Naive thymus-derived CD8-positive, alpha-beta T cell (primary cell): ENCODE results near the gene CCND1. TPM values are rescaled to one million over a fixed set of nuclear protein-coding genes. Genes with fewer than 3 reads are reported as not detected.

Source experiments
- ATAC-seq, 2 donors: fragments of 150-1000 bp; cut with Tn5 transposase in 1 of 2; sonication (Bioruptor Pico), chemical (Tn5 transposase) in 1 of 2; 1 replicate in 1 of 2; 2 replicates in 1 of 2; pipeline ENCODE4 v1.10.0; 2021; ENCODE audit warnings: mild to moderate bottlenecking in 2 of 2, moderate library complexity in 2 of 2
- POLR2A ChIA-PET: fragments of 350-600 bp; sonication (Branson Sonifier 250); formaldehyde crosslinking; loops from one replicate; lab custom pipeline; 2021; ENCODE audit warnings: antibody characterized with exemption; lab: Charles Lee
- DNase-seq, 10 donors: peaks; one replicate each; pipeline versions ENCODE4 v3.0.0 to v3.0.0-alpha.2; 2020 to 2022
- H3K27ac Mint-ChIP-seq, 10 donors: one replicate each; pipeline ENCODE4 v1.8.0; 2020 to 2022; ENCODE audit warnings: mild to moderate bottlenecking in 10 of 10, mixed read lengths in 10 of 10, moderate library complexity in 4 of 10, inconsistent platforms in 1 of 10
- H3K27me3 Mint-ChIP-seq, 5 donors: one replicate each; pipeline ENCODE4 v1.8.0; 2021 to 2022; ENCODE audit warnings: mixed read lengths in 5 of 5
- H3K36me3 Mint-ChIP-seq, 3 donors: one replicate each; pipeline ENCODE4 v1.8.0; 2020 to 2022; ENCODE audit warnings: mixed read lengths in 3 of 3, mild to moderate bottlenecking in 2 of 3, inconsistent platforms in 1 of 3
- H3K4me1 Mint-ChIP-seq, 4 donors: one replicate each; pipeline ENCODE4 v1.8.0; 2021 to 2022; ENCODE audit warnings: mixed read lengths in 4 of 4
- H3K4me3 Mint-ChIP-seq, 10 donors: one replicate each; pipeline ENCODE4 v1.8.0; 2020 to 2022; ENCODE audit warnings: mild to moderate bottlenecking in 10 of 10, mixed read lengths in 10 of 10, moderate library complexity in 6 of 10, inconsistent platforms in 1 of 10
- H3K9me3 Mint-ChIP-seq, 9 donors: one replicate each; pipeline ENCODE4 v1.8.0; 2020 to 2022; ENCODE audit warnings: mixed read lengths in 9 of 9, mild to moderate bottlenecking in 3 of 9, inconsistent platforms in 1 of 9, moderate library complexity in 1 of 9
- polyA plus RNA-seq, 3 donors: library from polyadenylated mRNA; unstranded; fragments of 300-500 nt; fragmentation: Illumina TruSeq; gene quantifications; one replicate each; pipeline ENCODE4 v1.2.3, GENCODE V29; 2021
- total RNA-seq, 8 experiments: library from RNA in 2 of 8; stranded (reverse) in 2 of 8; gene quantifications; one replicate each; pipeline ENCODE4 v1.2.3 and lab custom pipeline; 2021 to 2026

The CCND1 gene
- total and polyA plus RNA-seq, 5 experiments from 2014 or later: 0.03 to 0.74 (median 0.08) TPM

DNA sequence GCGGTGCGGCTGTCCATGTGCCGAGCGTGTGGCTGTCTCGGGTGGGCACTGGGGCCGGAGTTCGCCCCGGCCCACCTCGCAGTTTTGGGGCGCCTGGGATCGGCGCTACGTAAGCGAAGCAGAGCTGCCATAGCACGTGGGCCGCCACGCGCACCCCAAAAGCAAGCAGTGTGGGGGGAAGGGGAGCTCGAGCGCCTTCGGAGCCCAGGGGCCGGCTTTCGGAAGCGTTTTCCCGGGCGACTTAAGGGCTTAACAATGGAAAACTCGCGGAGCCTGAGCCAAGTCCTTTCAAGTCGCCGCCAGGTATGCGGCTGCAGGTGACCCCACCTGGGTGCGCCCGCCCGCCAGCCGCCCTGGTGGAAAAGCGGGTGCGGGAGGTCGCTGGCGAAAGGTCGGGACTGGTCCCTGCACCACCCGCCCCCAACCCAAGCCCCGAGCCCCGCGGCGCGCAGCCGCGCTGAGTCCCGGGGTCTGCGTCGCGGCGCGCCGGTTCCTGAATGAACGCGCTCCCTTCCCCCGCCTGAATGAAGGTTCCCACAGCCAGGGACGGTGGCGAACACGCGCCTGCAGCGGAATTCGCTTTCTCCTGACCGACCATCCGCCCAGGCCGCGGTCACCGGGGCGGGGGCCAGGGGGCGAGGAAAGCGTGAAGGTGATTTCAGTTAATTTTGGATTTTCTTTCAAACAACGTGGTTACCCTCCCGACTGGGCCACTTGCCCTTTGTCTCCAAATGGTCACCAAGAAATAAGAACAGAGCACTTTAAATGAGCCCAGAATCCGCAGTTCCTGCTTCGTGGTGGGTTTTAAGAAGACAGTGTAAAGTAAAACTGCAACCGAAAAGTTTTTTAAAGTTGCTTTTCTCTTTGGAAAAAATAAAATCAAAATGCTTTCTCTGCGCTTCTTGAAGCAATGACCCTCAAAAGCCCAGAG lies 2.8 kb upstream of the CCND1 start:
- Mint-ChIP-seq H3K4me3 (peak overlapping the region in 9 of 10 donors; percentile 22 to 82 (median 53)), H3K36me3 (no peaks in the 10 kb centered on the region), H3K27me3 (peaks cover 13 to 70% (median 41%) of the 10 kb centered on the region in 5 donors), H3K9me3 (peaks cover 0 to 2% (median 0%) of the 10 kb centered on the region in 9 donors), H3K4me1 (peaks cover 8 to 36% (median 31%) of the 10 kb centered on the region in 4 donors), H3K27ac (no peak overlapping the region)
- ATAC-seq (no peak), DNase-seq (no peak)
- POLR2A ChIA-PET: interaction anchor here (0.6 to 0.7 kb wide), 2 partner anchors 58 to 1556 kb away, joined by 3 to 4 read pairs; no protein-coding TSS in a partner anchor

DNA sequence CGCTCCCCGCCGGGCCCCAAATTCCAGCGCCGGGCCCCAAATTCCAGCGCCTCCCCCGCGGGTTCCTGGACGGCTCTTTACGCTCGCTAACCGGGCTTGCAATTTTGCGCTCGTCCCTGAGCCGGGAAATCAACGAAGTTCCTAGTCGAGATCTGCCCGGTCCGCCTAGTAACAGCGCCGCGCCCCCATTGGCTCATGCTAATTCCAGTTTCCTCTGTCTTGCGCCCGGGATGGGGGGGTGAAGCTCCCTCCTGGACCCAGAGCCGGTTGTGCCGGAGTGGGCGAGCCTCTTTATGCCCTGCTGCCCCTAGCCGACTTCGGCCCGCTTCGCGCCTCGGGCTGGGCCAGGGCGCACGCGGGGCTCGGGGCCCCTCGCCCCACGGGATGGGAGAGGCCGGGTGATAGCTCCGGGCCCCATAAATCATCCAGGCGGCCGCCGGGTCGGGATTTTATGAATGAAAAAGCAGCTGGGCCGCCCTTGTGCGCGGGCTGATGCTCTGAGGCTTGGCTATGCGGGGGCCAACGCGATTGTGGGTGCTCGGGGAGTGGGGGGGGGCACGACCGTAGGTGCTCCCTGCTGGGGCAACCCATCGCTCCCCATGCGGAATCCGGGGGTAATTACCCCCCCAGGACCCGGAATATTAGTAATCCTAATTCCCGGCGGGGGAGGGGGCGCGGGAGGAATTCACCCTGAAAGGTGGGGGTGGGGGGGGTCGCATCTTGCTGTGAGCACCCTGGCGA lies 1.8 kb upstream of the CCND1 start:
- Mint-ChIP-seq H3K4me3 (peak overlapping the region in 7 of 10 donors; percentile 27 to 82 (median 50)), H3K27ac (no peak overlapping the region), H3K9me3 (peaks cover 0 to 2% (median 0%) of the 10 kb centered on the region in 9 donors), H3K36me3 (no peaks in the 10 kb centered on the region), H3K27me3 (peaks cover 11 to 64% (median 36%) of the 10 kb centered on the region in 5 donors), H3K4me1 (peaks cover 8 to 36% (median 33%) of the 10 kb centered on the region in 4 donors)
- POLR2A ChIA-PET: interaction anchor here (0.6 to 0.7 kb wide), 2 partner anchors 57 to 1555 kb away, joined by 3 to 4 read pairs; no protein-coding TSS in a partner anchor
- ATAC-seq: no peak
- DNase-seq: no peak

DNA sequence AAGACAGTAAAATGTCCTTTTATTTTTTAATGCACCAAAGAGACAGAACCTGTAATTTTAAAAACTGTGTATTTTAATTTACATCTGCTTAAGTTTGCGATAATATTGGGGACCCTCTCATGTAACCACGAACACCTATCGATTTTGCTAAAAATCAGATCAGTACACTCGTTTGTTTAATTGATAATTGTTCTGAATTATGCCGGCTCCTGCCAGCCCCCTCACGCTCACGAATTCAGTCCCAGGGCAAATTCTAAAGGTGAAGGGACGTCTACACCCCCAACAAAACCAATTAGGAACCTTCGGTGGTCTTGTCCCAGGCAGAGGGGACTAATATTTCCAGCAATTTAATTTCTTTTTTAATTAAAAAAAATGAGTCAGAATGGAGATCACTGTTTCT lies 1.1 kb upstream of the CCND1 start:
- POLR2A ChIA-PET: no interaction called here
- Mint-ChIP-seq H3K27ac (no peak overlapping the region), H3K4me1 (peaks cover 8 to 36% (median 33%) of the 10 kb centered on the region in 4 donors), H3K36me3 (no peaks in the 10 kb centered on the region), H3K27me3 (peaks cover 11 to 56% (median 33%) of the 10 kb centered on the region in 5 donors), H3K4me3 (peak overlapping the region; percentile 42 to 83 (median 74)), H3K9me3 (peaks cover 0 to 2% (median 0%) of the 10 kb centered on the region in 9 donors)
- ATAC-seq: no peak
- DNase-seq: no peak

- Mint-ChIP-seq H3K4me1 (peaks cover 8 to 36% (median 33%) of the 10 kb centered on the region in 4 donors), H3K4me3 (peak overlapping the region; percentile 55 to 83 (median 74)), H3K36me3 (no peaks in the 10 kb centered on the region), H3K9me3 (peaks cover 0 to 2% (median 0%) of the 10 kb centered on the region in 9 donors), H3K27ac (peak overlapping the region in 1 of 10 donors; percentile 56), H3K27me3 (peaks cover 11 to 51% (median 29%) of the 10 kb centered on the region in 5 donors)
- no peak for DNase-seq
- POLR2A ChIA-PET: no interaction called here
- ATAC-seq: no peak
These were observed 529 bp upstream of the CCND1 start for GRCh38 chr11:69640260-69640994.

DNA sequence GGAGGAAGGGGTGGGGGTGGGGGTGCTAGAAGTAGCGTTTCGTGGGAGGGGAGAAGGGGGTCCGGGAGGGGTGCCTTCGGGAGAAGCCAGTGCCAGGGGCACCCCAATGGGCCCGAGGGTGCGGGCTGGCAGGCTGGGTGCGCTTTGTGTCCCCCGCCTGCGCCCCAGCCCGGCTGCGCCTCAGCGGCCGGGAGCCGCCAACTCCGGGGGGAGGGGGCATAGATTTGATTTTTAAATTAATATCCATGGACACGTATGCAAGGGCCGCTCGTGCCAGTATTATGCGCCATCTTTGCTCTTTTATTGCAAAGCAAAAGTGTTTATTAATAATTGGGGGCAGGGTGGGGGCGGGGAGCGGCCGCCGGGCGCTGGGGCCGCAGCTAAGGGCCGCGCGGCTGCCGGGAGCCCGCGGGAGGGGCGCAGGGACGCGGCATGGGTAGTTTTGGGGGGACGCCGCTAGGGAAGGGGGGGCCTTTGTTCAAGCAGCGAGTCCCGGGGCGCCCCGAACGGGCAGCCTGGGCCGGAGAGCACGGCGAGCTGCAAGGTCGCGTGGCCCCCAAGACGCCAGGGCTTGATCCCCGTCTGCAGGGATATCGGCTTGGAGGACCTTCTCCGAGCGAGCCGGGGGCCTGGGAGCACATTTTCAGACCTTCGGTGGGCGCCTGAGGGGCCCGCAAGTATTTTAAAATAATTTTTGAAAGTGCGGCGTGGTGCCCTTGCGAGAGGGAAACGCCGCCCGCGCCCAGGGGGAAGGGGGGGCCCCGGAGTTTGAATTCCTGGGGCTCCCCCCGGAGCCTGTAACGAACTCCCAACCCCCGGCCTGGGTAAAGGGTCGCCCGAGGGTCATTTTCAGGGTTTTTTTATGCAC lies 959 bp downstream of the CCND1 start:
- peaks cover 8 to 46% (median 27%) of the 10 kb centered on the region in 5 donors for H3K27me3 Mint-ChIP-seq
- peaks cover 8 to 33% (median 30%) of the 10 kb centered on the region in 4 donors for H3K4me1 Mint-ChIP-seq
- ATAC-seq (no peak), DNase-seq (no peak)
- H3K27ac Mint-ChIP-seq: no peak overlapping the region
- POLR2A ChIA-PET: interaction anchor here (1.1 to 1.2 kb wide), 2 partner anchors 354 to 537 kb away, joined by 3 read pairs; no protein-coding TSS in a partner anchor
- peak overlapping the region; percentile 59 to 91 (median 85) for H3K4me3 Mint-ChIP-seq
- peaks cover 0 to 2% (median 0%) of the 10 kb centered on the region in 9 donors for H3K9me3 Mint-ChIP-seq
- H3K36me3 Mint-ChIP-seq: no peaks in the 10 kb centered on the region

- Mint-ChIP-seq H3K36me3 (no peaks in the 10 kb centered on the region), H3K4me1 (peaks cover 8 to 29% (median 27%) of the 10 kb centered on the region in 4 donors), H3K4me3 (peak overlapping the region in 4 of 10 donors; percentile 59 to 82 (median 67))
These were observed 1.6 kb downstream of the CCND1 start for GRCh38 chr11:69642549-69642912.

DNA sequence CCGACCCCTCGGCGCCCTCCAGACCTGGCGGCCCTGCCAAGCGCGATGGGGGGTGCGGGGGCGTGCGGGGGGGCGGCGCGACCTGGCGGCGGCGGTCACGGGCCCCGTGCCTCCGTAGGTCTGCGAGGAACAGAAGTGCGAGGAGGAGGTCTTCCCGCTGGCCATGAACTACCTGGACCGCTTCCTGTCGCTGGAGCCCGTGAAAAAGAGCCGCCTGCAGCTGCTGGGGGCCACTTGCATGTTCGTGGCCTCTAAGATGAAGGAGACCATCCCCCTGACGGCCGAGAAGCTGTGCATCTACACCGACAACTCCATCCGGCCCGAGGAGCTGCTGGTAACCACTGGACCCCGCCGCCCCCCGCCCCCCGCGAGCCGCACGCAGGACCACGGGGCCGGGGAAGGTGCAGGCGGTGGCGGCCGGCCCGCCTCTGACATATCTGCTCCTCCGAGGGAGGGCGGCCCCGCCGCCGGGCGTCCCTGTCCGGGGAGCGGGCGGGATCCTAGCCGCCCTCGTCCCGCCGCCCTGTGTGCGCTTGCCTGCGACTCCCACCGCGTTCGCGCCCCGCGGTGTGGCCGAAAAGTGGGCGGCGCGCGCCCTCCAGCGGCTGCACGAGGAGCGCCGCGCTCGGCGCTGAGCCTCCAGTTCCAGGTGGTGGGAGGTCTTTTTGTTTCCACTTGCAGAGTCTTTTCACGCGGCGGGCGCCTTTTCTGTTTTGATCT lies 2.1 kb downstream of the CCND1 start:
- Mint-ChIP-seq H3K27ac (no peak overlapping the region), H3K4me3 (peak overlapping the region; percentile 59 to 86 (median 74)), H3K9me3 (peaks cover 0 to 2% (median 0%) of the 10 kb centered on the region in 9 donors), H3K4me1 (peaks cover 8 to 25% (median 22%) of the 10 kb centered on the region in 4 donors), H3K27me3 (peaks cover 7 to 34% (median 21%) of the 10 kb centered on the region in 5 donors), H3K36me3 (no peaks in the 10 kb centered on the region)
- peak; percentile 57 to 84 (median 77) for DNase-seq
- POLR2A ChIA-PET: interaction anchor here (1.1 to 1.3 kb wide), 3 partner anchors 355 to 540 kb away, joined by 3 to 4 read pairs (median 3); no protein-coding TSS in a partner anchor
- peak; percentile 87 for ATAC-seq

More at GRCh38 chr11:69642549-69642912, 1.6 kb downstream of the CCND1 start:
- ATAC-seq (peak; percentile 42 to 43), DNase-seq (peak in 4 of 10 donors; percentile 19 to 32 (median 28))
- peaks cover 7 to 40% (median 23%) of the 10 kb centered on the region in 5 donors for H3K27me3 Mint-ChIP-seq
- POLR2A ChIA-PET: interaction anchor here (1.1 to 1.3 kb wide), 3 partner anchors 355 to 540 kb away, joined by 3 to 4 read pairs (median 3); no protein-coding TSS in a partner anchor
- H3K9me3 Mint-ChIP-seq: peaks cover 0 to 2% (median 0%) of the 10 kb centered on the region in 9 donors
- H3K27ac Mint-ChIP-seq: no peak overlapping the region

DNA sequence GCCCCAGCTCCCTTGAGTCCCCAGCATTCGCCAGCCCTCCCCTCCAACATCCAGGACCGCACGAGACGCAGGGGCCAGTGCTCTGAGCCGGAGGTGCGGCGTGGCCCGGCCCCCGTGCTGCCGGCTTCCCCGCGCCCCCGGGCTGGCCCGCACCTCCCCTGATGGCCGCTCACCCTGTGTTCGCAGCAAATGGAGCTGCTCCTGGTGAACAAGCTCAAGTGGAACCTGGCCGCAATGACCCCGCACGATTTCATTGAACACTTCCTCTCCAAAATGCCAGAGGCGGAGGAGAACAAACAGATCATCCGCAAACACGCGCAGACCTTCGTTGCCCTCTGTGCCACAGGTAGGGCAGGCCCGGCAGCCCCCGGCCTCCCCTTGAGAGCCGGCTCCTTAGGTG lies 2.7 kb downstream of the CCND1 start:
- Mint-ChIP-seq H3K27ac (no peak overlapping the region), H3K9me3 (peaks cover 0 to 2% (median 0%) of the 10 kb centered on the region in 9 donors)

DNA sequence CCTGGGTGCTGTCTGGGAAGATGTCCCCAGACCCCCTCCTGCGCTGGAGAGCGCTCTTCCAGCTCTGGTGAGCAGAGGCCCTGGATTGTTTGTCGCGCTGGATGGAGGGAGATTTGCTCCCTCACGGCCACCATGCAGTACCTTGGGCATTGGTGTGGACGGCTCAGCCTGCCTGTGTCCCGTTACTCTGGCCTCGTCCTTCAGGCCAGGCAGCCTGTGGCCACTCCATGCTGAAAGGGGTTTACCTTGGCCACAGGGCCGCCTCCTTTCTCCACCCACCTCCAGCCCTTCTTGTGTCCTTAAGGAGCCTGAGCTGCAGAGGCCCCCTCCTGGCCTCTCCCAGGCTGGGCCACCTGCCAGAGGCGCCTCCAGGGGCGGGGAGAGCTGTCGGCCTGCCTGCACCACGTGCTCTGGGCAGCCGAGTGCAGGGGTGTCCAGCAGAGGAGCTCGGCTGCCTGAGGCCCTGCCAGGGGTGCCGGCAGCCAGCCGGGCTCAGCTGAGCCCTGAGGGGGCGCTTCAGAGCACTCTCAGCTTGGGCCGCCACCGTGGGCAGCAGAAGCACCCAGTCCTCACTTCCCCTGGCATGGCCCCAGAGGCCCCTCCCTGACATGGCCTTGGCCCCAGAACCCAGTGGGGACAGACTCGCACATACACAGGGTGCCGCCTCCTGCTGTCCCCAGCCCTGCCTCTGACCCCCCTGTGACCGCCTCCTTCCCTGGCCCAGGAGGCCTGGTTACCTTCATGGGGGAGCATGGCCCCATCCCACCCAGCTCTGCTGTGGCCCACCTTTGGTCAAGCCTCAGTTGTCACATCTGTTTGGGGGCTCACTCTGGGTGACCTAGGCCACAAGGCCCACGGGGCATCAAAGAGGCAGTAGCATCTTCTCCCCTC lies 3.4 kb downstream of the CCND1 start:
- no peak for ATAC-seq
- Mint-ChIP-seq H3K4me3 (peak overlapping the region in 8 of 10 donors; percentile 16 to 82 (median 60)), H3K36me3 (no peaks in the 10 kb centered on the region), H3K27me3 (peaks cover 4 to 22% (median 16%) of the 10 kb centered on the region in 5 donors), H3K9me3 (peaks cover 0 to 2% (median 0%) of the 10 kb centered on the region in 9 donors), H3K4me1 (peaks cover 5 to 19% (median 18%) of the 10 kb centered on the region in 4 donors), H3K27ac (peak overlapping the region in 1 of 10 donors; percentile 56)
- DNase-seq: no peak
- POLR2A ChIA-PET: no interaction called here

More for the DNA sequence above, 2.7 kb downstream of the CCND1 start:
- Mint-ChIP-seq H3K36me3 (no peaks in the 10 kb centered on the region), H3K27me3 (peaks cover 4 to 28% (median 18%) of the 10 kb centered on the region in 5 donors), H3K4me3 (peak overlapping the region in 9 of 10 donors; percentile 44 to 84 (median 70)), H3K4me1 (peaks cover 5 to 21% (median 19%) of the 10 kb centered on the region in 4 donors)
- POLR2A ChIA-PET: interaction anchor here (1.3 kb wide), 1 partner anchor 541 kb away, joined by 4 read pairs; no protein-coding TSS in a partner anchor
- no peak for ATAC-seq
- peak in 1 of 10 donors; percentile 14 for DNase-seq
